GM19351 (cell line): Measurements from ENCODE around the gene IARS1.

ENCODE experiments used
- ATAC-seq: cut with Tn5 transposase; IDR thresholded peaks from one replicate; pipeline ENCODE4 v1.9.1; 2021; ENCODE audit warnings: mild to moderate bottlenecking, moderate library complexity; ENCODE audit not compliant: unreplicated experiment

Gene IARS1

GRCh38 chr9:92293452-92294296, at the start of gene IARS1:
Gene IARS1 (minus strand): TSS chr9:92293697. CDS start chr9:92289419, 4,278 bp downstream.
- peak; percentile 96 for ATAC-seq

- no peak for ATAC-seq
Observed at GRCh38 chr9:92342825-92343488, 49.5 kb upstream of the IARS1 start.

GRCh38 chr9:92341578-92341977, 48.1 kb upstream of the IARS1 start:
- ATAC-seq: no peak

- ATAC-seq: no peak
Observed at GRCh38 chr9:92333282-92333634, 39.8 kb upstream of the IARS1 start.

GRCh38 chr9:92332577-92333281, 39.2 kb upstream of the IARS1 start:
- no peak for ATAC-seq

GRCh38 chr9:92328225-92328624, 34.7 kb upstream of the IARS1 start:
- ATAC-seq: no peak

GRCh38 chr9:92327283-92327850, 33.9 kb upstream of the IARS1 start:
- no peak for ATAC-seq

- peak; percentile 2 for ATAC-seq
Observed at GRCh38 chr9:92325991-92326500, 32.5 kb upstream of the IARS1 start.

- ATAC-seq: peak; percentile 93
Observed at GRCh38 chr9:92325269-92325990, 31.9 kb upstream of the IARS1 start, which contains the start of the genes CENPP and NOL8. Gene CENPP (plus strand): TSS chr9:92325953. Gene NOL8 (minus strand): TSS chr9:92325350. CDS start chr9:92324161, 1,189 bp downstream.

- ATAC-seq: peak; percentile 8
Observed at GRCh38 chr9:92324889-92325268, 31.4 kb upstream of the IARS1 start.

- ATAC-seq: no peak
Observed at GRCh38 chr9:92324431-92324830, 30.9 kb upstream of the IARS1 start.

GRCh38 chr9:92315456-92315855, 22.0 kb upstream of the IARS1 start:
- ATAC-seq: no peak

- ATAC-seq: no peak
Observed at GRCh38 chr9:92313624-92314012, 20.1 kb upstream of the IARS1 start.

GRCh38 chr9:92312887-92313623, 19.6 kb upstream of the IARS1 start:
- no peak for ATAC-seq

GRCh38 chr9:92310562-92310961, 17.1 kb upstream of the IARS1 start:
- ATAC-seq: no peak

GRCh38 chr9:92308893-92309292, 15.4 kb upstream of the IARS1 start:
- no peak for ATAC-seq

GRCh38 chr9:92300936-92301335, 7.4 kb upstream of the IARS1 start:
- ATAC-seq: no peak

GRCh38 chr9:92299116-92299515, 5.6 kb upstream of the IARS1 start:
- no peak for ATAC-seq

- no peak for ATAC-seq
Observed at GRCh38 chr9:92298036-92298435, 4.5 kb upstream of the IARS1 start.

- ATAC-seq: no peak
Observed at GRCh38 chr9:92297611-92298010, 4.1 kb upstream of the IARS1 start.
